GM21390 (cell line): ENCODE results near the gene PDGFA.

Experiments
- ATAC-seq: cut with Tn5 transposase; IDR thresholded peaks from one replicate; pipeline ENCODE4 v1.9.1; 2021; ENCODE audit not compliant: unreplicated experiment

Gene PDGFA

DNA sequence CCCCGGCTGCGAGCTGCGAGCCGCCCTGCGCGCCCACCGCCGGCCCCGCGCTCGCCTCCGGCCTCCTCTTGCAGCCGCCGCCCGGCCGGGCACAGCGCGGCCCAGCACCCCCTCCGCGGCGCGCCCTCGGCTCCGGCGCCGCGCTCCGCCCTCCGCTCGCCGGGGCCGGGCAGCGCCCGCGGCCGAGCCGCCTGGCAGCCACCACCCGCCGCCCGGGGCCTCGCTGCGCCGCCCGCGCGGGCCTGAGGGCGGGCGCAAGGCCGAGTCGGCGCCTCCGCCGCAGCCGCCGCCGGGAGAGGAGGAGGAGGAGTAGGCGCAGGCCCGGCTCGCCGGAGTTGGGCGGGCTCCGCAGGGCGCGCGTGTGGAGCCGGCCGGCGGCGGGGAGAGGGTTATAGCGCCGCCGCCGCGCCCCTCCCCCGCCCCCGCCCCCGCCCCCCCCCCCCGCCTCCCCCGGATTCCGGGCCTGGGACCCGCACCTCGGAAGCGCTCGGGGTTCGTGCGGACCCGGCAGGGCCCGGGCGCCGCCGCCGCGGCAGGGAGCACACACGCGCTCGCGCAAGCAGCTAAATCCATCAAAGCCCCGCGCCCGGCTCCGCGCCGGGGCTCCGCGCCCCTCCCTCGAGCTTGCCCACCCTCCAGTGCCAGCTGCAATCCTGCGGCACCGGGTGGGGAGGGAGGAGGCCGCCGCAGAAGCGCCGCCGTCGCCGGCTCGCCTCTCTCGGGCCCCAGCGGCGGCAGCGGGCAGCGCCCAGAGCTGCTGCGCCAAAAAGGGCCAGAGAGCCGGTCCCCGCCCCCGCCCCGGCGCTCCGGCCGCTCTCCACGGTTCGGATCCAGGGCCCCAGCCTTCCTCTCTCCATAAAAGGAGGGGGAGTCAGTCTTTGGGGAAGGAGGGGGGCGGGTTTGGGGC is at the start of gene PDGFA:
Gene PDGFA, minus strand, starts transcription at position 363 of the 907 bp plus-strand sequence. CDS start 845 bp downstream, outside the sequence.
- no peak for ATAC-seq

DNA sequence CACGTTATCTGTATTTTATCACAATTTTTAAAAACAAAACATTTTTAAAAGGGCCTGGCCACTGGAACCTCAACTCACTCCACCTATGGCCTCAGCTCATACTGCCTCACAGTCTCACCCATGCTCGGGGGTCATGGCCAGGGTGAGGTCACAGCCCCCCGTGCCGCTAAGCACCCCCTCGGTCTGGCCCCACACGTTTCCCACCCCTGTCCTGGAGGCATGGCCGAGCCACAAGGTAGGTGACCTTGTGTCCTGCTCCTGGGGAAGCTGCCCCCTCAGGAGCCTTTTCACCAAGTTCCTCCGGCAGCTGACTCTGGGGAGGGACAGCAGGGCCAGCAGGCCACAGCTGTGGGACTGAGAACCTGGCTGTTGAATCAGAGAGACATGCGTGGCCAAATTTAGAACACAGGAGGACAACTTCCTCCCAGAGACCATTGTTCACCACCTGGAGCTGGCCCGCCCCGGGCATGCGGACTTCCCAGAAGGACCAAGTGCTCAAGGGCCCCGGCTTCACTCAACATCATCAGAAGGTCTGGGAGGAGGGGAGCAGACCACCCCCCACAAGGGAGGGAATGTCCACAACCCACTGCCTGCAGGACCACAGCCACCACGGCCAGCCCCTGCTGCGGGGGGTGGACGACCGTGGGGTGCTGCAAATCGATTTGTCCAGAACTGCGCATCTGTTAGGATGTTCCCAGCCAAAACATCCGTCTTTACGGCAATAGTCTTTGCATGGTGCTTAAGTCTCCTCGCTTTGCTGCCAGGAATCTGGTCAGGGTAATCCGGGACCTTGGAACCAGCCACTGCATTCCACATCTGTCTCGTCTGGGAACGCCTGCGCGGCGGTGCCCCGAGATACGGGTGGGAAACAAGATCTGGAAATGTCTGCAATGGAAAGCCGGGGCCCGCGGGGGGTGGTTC is 48.6 kb upstream of the PDGFA start:
- ATAC-seq: no peak

DNA sequence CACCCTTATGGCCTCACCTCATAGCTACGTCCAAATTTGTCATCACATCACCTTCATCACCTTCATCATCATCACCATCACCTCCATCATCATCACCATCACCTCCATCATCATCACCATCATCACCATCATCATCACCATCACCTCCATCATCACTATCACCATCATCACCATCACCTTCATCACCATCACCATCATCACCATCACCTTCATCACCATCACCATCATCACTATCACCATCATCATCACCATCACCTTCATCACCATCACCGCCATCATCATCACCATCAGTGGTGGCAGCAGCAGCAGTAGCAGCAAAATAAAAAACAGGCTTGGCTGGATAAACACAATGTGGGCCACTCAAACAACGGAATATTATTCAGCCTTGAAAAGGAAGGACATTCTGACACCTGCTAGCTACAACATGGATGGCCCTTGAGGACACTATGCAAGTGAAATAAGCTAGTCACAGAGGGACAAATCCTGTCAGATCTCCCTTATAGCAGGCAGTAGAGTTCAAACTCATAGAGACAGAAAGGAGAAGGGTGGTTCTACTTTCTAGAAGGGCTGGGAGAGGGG is 47.7 kb upstream of the PDGFA start:
- ATAC-seq: no peak

DNA sequence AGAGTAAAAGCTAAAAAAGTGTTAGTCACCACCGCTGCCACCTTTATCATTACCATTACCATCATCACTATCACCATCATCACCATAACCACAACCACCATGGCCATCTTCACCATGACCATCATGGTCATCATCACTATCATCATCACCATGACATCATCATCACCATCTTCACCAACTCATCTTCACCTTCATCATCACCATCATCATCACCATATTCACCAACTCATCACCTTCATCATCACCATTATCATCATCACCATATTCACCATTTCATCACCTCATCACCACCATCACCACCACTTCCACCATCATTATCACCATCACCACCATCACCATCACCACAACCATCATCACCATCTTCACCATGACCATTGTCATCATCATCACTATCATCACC is 46.5 kb upstream of the PDGFA start:
- no peak for ATAC-seq

DNA sequence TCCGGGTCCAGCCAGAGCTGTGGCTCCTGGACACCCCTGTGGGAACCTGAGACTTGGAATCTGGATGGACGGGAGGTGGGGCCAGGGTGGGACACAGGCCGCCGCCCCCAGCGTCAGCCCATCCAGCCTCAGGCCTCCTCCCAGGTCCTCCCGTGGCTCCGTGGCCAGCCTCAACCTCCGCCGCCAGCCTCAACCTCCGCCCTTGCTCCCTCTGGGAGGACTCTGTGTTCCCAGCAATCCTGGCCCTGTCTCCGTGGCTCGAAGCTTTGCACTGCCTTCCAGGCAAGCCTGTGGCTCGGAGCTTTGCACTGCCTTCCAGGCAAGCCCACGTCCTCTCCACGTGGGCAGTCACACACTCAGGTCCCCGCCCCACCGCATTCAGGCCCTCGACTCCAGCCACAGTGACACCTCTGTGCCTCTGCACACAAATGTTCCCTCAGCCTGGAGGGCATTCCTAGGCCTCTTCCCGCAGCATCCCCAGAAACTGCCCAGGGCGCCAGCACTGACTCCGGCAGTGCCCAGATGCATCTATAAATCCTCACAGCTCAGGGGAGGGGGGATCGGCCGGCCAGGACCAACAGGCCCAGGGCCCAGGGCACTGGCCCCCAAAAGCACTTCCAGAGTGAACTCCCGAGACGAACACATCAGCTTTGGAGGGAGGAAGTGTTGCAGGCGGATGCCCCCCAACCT is 44.7 kb upstream of the PDGFA start:
- no peak for ATAC-seq

DNA sequence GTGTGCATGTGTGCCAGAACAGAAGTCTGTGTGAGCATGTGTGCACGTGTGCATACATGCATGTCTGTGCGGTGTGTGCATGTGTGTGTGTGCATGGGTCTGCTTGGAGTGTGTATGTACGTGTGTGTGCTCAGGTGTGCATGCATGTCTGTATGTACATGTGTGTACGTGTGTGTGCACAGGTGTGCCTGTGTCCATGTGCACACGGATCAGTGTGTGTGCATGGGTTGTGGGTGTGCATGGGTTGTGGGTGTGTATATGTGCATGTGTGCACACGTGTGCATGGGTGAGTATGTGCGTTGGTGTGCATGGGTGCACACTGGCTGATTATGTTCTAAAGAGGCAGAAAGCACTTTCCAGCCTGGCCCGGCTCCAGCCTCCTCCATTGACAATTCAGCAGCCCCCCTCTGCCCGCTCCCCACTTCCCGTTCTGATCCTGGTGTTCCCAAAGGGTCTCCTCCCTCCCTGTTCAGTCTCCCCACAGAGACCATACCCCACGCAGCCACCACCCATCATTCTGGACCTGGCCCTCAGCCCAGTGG is 44.1 kb upstream of the PDGFA start:
- no peak for ATAC-seq

DNA sequence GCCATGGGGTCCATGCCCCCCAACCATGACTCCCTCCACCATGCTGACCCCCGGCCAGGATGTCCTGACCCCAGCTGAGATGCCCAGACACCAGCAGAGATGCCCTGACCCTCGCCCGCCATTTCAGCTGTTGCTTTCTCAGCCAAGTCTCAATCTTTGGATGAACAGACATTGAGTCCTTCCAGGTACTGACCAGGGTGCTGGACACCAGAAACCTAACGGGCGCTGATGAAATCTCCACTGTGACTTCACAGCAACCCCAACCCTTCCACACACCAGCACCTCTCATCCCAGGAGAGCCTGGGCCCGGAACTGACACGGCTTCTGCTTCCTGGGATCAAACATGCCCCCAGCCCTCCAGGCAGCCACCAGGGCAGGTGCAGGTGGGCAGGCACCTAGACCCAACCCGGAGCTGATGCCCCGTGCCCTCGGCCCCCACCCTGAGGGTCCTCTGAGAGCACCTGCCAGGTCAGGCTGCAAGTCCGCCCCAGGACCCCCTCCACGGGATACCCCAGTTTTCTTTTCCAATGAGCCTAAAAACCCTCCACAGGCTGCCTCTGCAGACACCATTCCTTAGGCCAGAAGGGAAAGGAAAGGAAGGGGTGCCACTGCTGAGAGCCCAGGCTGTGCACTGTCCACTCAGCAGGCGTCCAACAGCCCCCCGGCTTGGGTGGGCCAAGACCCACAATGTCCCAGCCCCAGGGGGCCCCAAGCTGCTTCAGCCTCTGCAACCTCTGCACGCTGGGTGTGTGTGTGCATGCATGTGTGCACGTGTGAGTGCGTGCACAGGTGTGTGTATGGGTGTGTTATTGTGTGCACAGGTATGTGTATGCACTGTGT is 43.4 kb upstream of the PDGFA start:
- ATAC-seq: no peak

DNA sequence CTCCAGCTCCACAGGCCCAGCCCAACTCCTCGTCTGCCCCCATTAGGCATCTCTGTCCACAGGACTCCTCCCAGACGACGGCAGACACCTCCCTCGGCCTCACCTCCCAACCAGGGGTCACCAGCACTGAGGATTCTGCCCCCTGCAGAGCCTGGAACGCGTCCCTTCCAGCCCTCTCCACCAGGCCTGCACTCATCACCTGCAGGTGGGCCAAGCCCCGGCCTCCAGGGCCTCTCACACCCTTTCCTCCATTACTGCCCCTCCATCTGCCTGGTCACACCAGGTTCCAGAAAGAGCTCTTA is 42.7 kb upstream of the PDGFA start:
- ATAC-seq: no peak

DNA sequence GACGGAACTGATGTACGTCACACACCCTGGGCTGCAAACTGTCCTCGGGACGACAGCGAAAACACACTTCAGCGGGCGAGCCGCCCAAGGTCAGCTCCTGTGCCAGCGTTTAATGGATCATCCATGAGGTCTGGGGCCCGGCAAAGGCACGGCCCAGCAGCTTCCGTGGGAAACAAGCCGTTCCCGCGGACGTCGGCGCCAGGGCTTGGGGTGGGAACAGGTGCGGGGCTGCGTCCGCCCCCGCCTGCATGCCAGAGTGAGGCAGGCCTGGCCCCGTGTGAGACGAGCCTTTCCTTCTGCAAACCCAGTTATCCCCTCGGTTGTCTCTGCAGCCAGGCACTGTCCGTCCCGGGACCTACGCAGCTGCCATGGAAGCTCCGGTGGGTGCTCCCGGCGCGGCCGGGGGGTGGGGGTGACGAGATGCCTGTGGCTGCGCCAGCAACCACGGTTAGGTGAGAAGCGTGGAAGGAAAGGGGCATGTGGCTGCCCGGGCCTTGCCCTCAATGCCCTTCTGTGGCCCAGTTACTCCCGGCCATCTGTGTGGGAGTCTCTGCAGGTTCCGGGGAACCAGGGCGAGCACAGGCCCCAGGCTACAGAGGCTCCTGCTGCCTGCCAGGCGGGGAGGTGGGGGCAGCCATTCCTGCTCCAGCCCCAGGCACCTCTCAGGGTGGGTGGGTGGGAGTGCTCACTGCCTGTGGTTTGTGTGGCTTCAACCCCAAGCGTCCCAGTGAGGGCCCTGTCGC is 42.2 kb upstream of the PDGFA start:
- ATAC-seq: no peak

DNA sequence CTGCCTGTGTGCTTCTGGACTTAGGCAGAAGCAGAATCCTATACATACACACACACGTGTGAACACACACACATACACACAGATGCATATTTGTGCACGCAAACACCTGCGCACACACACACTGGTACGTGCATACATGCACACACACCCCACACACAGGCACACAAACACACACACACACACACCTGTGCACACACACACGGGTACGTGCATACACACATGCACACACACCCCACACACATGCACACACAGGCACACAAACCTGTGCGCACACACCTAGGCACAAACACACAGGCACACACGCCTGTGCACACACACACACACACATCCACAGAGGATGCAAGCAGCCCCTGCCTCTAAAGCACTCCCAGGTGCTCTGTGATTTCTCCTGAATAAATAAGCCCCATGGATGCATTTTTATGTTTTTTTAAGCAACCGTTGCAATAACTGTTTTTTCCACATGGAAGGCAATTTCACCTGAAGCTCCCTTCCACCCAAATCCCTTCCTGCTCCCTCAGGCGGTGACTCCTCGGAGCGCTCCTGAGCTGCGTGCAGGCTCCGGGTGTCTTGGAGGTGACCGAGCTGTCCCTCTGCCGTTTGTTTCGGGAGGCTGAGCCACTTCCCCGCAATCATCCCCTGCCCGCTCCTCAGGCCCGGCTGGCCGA is 41.5 kb upstream of the PDGFA start:
- ATAC-seq: no peak

DNA sequence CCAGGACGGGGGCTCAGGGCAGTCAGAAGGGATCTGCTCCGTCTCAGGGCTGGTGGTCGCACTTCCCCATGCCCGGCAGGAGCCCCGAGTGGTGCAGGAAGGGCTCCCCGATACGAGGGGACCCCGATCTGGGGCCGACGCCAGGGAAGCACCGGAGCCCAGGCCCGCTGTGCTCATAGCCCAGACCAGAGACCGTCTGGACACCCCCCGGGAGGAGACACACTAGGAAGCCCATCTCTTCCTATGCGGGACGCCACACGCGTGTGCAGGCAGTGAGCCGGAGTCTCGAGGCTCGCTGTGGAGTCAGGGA is 39.7 kb upstream of the PDGFA start:
- no peak for ATAC-seq

DNA sequence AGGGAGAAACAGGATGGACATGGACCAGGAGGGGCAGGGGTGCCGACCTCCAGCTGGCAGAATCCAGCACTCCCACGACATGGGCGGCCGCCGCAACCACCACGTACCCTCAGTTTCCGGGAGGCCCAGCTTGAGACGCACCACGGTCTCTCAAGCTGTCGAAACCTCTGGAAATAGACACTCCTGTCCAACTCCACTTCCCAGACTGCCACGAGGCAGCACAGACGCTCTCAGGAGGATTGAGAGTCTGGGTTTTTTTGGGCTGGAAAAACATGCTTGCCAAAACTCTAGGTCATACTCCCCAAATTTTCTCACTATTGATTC is 37.9 kb upstream of the PDGFA start:
- no peak for ATAC-seq

DNA sequence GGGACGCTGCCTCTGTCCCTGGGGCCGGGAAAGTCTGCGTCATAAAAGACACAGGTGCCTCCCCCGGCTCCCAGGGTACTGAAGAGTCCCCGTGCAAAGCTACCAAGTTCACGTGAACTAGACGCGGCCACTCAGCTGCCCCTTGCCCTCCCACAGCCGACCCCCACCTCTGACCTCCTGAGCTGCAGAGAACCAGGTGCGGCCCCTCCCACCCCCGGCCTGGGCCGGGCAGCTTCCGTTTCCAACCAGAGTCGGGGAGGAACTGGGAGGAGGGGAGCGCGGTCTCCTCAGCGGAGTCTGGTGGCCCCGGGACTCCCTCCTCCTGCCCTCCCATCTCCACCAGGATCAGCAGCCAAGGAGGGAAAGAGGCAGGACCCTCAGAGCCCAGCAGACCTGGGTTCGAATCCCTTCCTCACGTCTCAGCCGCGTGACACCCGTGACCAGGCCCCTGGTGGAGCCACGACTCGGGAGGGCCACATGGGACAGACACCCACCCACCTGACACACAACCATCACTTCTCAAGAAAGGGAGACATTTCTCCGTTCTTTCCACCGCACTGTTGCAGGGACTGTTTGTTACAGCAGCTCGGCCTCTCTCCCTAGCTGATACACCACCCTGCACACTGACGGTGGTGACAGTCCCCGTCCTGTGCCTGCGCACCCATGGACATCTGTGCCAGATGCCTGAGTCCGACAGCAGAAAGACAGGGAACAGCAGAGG is 37.4 kb upstream of the PDGFA start:
- no peak for ATAC-seq

DNA sequence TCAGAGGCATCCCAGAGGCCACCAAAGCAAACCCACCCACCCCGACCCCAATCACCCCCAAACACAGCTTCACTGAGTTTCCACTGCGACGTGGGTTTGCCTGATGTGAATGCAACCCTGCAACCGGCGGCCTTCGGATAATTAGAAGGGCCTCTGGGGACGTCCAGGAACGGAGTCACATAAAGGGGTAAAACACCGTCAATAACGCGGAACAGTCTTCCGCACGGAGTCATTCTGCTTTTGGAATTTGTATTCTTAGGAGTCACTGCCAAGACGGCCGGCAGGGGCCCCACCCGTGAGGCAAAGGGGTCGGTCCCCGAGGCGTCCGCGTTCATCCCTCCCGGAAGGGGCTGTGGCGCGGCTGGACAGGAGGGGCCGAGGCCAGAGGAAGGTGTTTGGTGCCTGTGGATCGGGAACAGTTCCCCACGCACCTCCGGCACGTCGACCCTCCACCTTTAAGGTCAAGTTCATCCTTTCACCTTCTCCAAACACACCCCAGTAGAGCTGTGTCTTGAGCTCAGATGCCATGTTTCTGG is 36.7 kb upstream of the PDGFA start:
- no peak for ATAC-seq

DNA sequence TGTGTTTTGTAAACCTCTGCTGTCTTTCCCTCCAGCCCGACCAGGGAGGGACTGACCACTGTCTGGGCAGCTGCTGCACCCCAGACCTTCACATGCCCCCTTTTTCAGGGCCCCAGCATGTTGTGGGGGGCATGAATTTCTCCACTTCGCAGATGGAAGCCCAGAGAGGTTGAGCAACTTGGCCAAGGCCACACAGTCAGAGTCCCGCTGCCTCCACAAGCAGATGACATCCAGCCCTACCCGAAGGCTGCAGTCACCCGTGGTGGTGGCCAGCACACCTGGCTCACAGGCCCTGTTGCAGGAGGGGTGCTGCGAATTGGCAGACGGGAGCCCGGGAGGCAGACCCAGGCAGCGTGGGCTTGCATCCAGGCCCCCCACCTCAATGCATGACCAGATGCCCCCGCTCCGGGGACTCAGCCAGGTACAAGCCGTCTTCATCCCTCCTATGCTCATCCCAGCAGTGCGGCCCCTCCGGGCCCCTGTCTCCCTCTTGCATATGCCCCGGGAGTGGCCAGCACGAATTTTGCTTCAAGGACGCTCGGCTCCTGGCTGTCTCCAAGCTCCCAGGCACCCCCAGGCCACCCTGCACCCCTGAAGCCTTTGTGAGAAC is 36.0 kb upstream of the PDGFA start:
- no peak for ATAC-seq

DNA sequence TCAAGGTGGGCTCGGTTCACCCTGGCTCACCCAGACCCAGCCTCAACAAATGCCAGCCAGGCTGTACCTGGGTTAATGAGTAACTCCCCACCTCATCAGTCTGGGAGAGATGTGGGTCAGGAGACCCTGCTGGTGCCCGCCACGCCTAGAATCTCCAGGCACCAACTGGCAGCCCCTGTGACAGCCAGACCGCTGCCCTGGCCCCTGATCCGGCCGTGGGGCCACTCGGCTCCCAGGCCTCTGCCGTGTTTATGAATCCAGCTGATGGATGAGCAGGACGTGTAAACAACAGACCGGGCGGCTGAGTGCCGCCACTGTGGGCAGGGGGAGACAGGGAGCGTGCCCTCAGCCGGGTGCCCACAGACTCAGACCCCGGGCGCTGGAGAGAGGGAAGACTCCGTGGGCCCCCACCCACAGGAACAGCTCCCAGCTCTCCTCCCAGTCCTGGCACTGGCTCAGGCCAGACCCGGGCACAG is 34.0 kb upstream of the PDGFA start:
- ATAC-seq: no peak

DNA sequence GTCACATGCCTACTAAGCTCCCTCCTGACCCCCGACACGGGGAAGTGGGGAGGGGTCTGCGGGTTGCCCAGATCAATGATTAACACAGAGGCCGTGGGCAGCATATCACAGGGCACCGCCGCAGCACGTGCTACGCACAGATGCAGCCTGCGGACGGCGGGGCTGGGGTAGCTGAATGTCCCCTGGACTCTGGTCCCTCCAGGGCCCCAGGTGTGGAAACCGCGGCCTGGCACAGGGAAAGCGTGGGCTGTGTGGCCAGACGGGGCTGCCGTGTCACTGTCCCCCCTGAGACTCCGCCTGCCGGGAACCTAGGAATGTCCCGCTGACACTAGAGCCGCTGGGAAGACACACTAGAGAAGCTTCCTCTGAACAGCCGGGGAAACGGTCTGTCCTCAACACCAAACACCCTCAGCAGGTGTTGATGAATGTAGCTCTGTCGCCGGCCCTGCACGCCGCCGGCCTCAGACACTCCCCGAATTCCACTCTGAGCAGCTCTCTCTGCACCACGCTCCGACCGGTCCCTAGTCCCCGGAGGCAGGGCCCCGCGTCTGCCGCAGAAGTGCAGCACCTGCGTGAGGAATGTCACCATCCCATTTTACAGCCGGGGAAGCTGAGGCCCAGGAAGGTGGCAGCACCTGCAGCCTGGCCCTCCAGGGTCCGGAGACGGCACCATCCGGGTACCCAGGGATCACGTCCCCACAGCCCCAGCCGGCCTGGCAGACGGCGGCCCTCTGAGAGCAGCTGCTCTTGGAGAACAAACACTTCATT is 33.4 kb upstream of the PDGFA start:
- no peak for ATAC-seq
